KOPT-K1 (cell line): Measurements from ENCODE around the gene LDLRAD2.
"Not testable (repeated sequence)": the region's sequence is repeated elsewhere in the genome, so short reads cannot be mapped to it uniquely, and the experiment has no call there.

Source experiments
- H3K27ac ChIP-seq: fragments of 200-600 bp; sonication (generic); 2 replicates; pipeline ENCODE4 v1.5.1; 2016; ENCODE audit warnings: antibody characterized with exemption, mild to moderate bottlenecking, low read depth, low read length; ENCODE audit not compliant: poor library complexity, severe bottlenecking
- H3K36me3 ChIP-seq: fragments of 200-600 bp; sonication (generic); 2 replicates; pipeline ENCODE4 v1.5.1; 2017; ENCODE audit warnings: antibody characterized with exemption, mild to moderate bottlenecking, low read length, moderate library complexity; ENCODE audit not compliant: insufficient read depth
- H3K9me3 ChIP-seq: fragments of 200-600 bp; sonication (generic); 2 replicates; pipeline ENCODE4 v1.5.1; 2017; ENCODE audit warnings: antibody characterized with exemption, low read length, mild to moderate bottlenecking; ENCODE audit not compliant: insufficient read depth, poor library complexity, severe bottlenecking

LDLRAD2 gene, protein sequence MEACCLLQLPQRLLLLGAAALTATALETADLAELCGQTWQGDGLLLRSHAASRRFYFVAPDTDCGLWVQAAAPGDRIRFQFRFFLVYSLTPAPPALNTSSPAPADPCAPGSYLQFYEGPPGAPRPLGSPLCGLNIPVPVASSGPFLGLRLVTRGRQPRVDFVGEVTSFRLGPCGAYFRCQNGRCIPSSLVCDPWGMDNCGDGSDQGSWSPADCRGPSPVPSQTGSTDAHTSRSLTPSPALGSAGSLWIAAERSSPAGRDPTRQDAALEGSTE

DNA sequence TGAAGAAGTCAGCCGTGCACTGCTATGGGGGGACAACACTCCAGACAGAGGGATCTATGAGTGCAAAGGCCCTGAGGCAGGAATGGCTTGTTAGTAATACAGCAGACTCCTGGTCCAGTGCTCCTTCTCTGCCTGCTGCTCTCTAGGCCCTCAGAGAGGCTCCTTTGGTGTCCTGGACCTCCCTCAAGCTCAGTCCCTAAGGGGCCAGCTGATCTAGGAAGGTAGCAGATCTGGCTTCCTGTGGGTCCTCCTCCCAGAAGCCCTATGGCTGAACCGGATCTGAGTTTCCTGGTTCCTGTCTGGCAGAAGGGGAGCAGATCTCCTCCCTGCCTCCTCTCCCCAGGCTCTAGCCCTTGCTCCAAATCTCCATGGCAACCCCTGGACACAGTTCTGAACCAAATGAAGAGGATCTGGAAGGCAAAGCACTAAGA is at the start of gene LDLRAD2:
Gene LDLRAD2, plus strand, starts transcription at position 391 of the 431 bp plus-strand sequence. CDS start 187 bp downstream, outside the sequence.
- H3K27ac ChIP-seq, result no peak within 1 kb of the TSS
- H3K36me3 ChIP-seq, result no peaks in the 10 kb centered on the region
- H3K9me3 ChIP-seq, result no peaks in the 10 kb centered on the region

GRCh38 chr1:21763236-21763635 is 48.8 kb upstream of the LDLRAD2 start:
- no peak overlapping the region for H3K27ac ChIP-seq
- no peaks in the 10 kb centered on the region for H3K9me3 ChIP-seq
- H3K36me3 ChIP-seq, result no peaks in the 10 kb centered on the region

DNA sequence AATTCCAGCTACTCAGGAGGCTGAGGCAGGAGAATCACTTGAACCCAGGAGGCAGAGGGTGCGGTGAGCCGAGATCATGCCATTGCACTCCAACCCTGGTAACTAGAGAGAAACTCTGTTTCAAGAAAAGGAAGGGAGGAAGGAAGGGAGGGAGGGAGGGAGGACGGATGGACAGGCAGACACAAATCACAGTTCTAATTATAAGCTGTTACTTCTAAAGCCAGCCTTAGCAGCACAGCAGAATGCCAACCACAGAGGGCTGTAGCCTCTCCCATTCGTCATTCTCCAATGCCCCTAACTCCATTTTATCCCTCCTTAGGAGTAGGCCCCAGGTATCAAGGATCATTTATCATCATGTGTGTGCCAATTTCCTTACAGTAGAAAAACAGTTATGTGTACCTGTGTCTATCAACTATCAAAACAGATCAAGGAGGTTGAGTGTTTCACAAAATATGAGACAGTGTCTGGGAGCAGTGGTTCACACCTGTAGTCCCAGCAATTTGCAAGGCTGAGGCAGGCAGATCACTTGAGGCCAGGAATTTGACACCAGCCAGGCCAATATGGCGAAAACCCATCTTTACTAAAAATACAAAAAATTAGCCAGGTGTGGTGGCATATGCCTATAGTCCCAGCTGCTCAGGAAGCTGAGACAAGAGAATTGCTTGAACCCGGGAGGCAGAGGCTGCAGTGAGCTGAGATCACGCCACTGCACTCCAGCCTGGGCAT is 48.2 kb upstream of the LDLRAD2 start:
- Histone ChIP-seq H3K9me3 (no peaks in the 10 kb centered on the region), H3K36me3 (0 out of 2 replicates have a peak, but pooled peaks cover 1% of the 10 kb centered on the region), H3K27ac (no peak overlapping the region)

DNA sequence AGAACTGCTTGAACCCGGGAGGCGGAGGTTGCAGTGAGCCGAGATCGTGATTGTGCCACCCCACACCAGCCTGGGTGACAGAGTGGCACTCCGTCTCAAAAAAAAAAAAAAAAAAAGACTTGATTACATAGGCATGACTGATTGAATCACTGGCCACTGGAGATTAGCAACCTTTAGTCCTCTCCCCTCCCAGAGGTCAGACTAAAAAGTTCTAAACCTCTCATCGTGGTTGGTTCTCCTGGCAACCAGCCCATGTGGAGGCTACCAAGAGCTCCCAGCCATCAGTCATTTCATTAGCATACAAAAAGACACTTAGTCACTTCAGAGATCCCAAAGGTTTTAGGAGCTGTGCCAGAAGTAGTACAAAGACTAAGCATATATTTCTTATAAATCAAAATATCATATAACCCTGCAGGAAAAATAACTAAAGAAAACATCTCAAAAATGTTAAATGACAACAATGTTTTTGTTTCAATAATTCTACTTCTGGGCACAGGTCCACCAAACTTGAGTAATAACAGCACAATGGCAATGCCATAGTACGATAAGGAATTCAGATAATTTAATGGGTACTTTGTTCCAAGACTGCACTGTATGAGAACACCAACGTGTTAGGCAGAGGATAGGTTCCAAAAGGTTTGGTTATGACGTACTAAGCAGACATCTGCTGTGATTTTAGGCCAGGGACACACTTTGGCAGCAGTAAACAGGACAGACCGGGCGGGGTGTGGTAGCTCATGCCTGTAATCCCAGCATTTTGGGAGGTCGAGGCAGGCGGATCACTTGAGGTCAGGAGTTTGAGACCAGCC is 47.2 kb upstream of the LDLRAD2 start:
- Histone ChIP-seq H3K27ac (no peak overlapping the region), H3K36me3 (0 out of 2 replicates have a peak, but pooled peaks cover 7% of the 10 kb centered on the region), H3K9me3 (no peaks in the 10 kb centered on the region)

GRCh38 chr1:21766210-21766609 is 45.9 kb upstream of the LDLRAD2 start:
- H3K36me3 ChIP-seq, result 0 out of 2 replicates have a peak, but pooled peaks cover 7% of the 10 kb centered on the region
- H3K27ac ChIP-seq, result no peak overlapping the region

DNA sequence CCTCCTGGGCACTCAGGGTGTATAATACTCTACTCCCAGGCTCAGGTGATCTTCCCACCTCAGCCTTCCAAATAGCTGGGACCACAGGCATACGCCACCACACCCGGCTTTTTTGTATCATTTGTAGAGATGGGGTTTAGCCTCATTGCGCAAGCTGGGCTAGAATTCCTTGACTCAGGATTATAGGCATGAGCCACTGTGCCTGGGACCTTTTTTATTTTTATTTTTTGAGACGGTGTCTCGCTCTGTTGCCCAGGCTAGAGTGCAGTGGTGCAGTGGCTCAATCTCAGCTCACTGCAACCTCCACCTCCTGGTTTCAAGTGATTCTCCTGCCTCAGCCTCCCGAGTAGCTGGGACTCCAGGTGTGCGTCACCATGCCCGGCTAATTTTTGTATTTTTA is 45.0 kb upstream of the LDLRAD2 start:
- not testable (repeated sequence) for H3K27ac ChIP-seq, H3K36me3 ChIP-seq, H3K9me3 ChIP-seq

More at GRCh38 chr1:21766210-21766609, 45.9 kb upstream of the LDLRAD2 start:
- H3K9me3 ChIP-seq, result no peaks in the 10 kb centered on the region

- no peaks in the 10 kb centered on the region for H3K9me3 ChIP-seq
- no peak overlapping the region for H3K27ac ChIP-seq
- H3K36me3 ChIP-seq, result 0 out of 2 replicates have a peak, but pooled peaks cover 7% of the 10 kb centered on the region
These were observed 41.9 kb upstream of the LDLRAD2 start for GRCh38 chr1:21770201-21770600.

DNA sequence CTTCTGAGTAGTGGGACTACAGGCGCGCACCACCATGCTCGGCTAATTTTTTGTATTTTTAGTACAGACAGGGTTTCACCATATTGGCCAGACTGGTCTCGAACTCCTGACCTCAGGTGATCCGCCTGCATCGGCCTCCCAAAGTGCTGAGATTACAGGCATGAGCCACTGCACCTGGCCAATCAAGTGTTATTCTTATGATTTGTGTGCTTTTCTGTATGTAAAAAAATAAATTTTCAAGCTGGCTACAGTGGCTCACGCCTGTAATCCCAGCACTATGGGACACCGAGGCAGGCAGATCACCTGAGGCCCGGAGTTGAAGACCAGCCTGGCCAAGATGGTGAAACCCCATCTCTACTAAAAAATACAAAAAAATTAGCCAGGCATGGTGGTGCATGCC is 41.5 kb upstream of the LDLRAD2 start:
- not testable (repeated sequence) for H3K36me3 ChIP-seq, H3K9me3 ChIP-seq, H3K27ac ChIP-seq

GRCh38 chr1:21771672-21772071 is 40.4 kb upstream of the LDLRAD2 start:
- not testable (repeated sequence) for H3K27ac ChIP-seq, H3K9me3 ChIP-seq, H3K36me3 ChIP-seq

- Histone ChIP-seq H3K9me3 (peaks cover 5% of the 10 kb centered on the region), H3K27ac (no peak overlapping the region), H3K36me3 (peaks cover 7% of the 10 kb centered on the region; the same call in 1 of the 2 replicates)
These were observed 38.5 kb upstream of the LDLRAD2 start for GRCh38 chr1:21773585-21773984.

DNA sequence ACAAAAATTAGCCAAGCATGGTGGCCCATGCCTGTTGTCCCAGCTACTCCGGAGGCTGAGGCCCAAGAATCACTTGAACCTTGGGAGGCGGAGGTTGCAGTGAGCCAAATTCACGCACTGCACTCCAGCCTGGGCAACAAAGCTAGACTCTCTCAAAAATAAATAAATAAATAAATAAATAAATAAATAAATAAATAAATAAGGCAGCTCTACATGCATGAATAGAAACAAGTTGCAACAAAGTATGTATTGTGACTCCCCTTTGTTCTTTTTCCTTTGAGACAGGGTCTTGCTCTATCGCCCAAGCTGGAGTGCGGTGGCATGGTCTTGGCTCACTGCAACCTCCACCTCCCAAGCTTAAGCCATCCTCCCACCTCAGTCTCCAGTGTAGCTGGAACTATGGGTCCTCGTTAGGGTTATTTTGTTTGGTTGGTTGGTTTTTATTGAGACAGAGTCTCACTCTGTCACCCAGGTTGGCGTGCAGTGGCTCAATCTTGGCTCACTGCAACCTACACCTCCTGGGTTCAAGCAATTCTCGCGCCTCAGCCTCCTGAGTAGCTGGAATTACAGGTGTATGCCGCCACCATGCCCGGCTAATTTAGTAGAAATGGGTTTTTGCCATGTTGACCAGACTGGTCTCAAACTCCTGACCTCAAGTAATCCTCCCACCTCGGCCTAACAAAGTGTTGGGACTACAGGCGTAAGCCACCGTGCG is 37.1 kb upstream of the LDLRAD2 start:
- H3K27ac ChIP-seq, result no peak overlapping the region
- H3K36me3 ChIP-seq, result no peaks in the 10 kb centered on the region; the same call in 1 of the 2 replicates
- peaks cover 5% of the 10 kb centered on the region for H3K9me3 ChIP-seq

DNA sequence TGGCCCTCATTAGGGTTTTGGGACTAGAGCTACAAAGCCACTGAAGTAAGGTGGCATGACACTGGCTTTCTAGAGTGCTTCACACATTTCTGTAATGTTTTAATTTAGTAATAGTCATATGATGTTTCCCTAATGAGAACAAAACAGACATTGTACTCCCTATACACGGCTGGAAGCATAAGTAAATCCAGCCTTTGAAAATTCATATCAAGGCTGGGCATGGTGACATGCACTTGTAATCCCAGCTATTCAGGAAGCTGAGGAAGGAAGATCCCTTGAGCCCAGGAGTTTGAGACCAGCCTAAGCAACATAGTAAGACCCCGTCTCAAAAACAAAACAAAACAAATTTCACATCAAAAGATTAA is 36.5 kb upstream of the LDLRAD2 start:
- no peak overlapping the region for H3K27ac ChIP-seq
- H3K36me3 ChIP-seq, result no peaks in the 10 kb centered on the region; the same call in 1 of the 2 replicates
- peaks cover 5% of the 10 kb centered on the region for H3K9me3 ChIP-seq

- no peak overlapping the region for H3K27ac ChIP-seq
These were observed 36.0 kb upstream of the LDLRAD2 start for GRCh38 chr1:21775985-21776562.

GRCh38 chr1:21776925-21777324 is 35.1 kb upstream of the LDLRAD2 start:
- not testable (repeated sequence) for H3K27ac ChIP-seq, H3K36me3 ChIP-seq, H3K9me3 ChIP-seq

More at GRCh38 chr1:21775985-21776562, 36.0 kb upstream of the LDLRAD2 start:
- Histone ChIP-seq H3K36me3 (no peaks in the 10 kb centered on the region; the same call in 1 of the 2 replicates), H3K9me3 (peaks cover 5% of the 10 kb centered on the region)
